HG03135 (cell line): ENCODE data around the gene CANT1.

Experiments used
- ATAC-seq: cut with Tn5 transposase; IDR thresholded peaks from one replicate; pipeline ENCODE4 v1.9.1; 2021; ENCODE audit warnings: mild to moderate bottlenecking, moderate library complexity; ENCODE audit not compliant: unreplicated experiment

Gene CANT1

GRCh38 chr17:78979780-78980623 is 29.6 kb downstream of the CANT1 start, which contains the start of gene LGALS3BP:
Gene LGALS3BP (minus strand): TSS chr17:78979923. CDS start chr17:78977191, 2,732 bp downstream.
- no peak for ATAC-seq

DNA sequence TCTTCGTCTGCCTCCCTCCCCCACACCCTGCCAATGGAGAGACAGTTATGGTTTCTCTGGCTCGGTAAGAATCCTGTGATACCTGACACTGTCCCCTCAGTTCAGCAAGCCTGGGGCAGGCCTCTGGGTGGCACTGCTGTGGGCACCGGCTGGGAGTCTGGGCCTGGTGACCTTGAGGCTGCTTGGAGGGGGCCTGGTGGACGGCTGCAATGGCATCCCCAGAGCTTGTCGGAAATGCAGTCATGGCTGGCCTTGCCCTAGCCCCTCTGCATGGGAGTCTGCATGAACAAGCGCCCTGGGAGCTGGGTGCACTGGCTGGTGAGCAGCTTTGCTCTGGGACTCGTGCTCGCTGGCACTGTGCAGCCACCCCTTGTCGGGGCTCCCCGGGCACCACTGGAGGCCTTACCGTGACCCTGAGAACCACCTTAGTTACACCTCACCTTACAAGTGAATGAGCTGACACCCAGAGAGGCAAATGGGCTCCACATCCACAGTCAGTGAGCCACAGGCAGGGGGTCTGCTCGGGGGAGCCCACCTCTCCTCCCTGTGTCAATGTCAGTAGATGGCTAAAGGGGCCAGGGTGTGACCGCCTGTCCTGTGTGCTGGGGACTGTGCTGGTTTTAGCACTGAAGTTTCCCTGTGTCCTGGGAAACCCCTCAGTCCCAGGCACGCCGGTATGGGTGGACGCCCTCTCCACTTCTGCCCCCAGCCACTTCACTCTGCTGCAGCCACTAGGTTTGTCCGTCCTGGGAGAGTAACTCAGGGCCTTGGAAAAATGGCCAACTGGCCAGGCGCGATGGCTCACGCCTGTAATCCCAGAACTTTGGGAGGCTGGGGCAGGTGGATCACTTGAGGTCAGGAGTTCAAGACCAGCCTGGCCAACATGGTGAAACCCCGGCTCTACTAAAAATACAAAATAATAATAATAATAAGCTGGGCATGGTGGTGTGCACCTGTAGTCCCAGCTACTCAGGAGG is 31.3 kb downstream of the CANT1 start:
- no peak for ATAC-seq

GRCh38 chr17:78977681-78977943 is 32.0 kb downstream of the CANT1 start:
- no peak for ATAC-seq

DNA sequence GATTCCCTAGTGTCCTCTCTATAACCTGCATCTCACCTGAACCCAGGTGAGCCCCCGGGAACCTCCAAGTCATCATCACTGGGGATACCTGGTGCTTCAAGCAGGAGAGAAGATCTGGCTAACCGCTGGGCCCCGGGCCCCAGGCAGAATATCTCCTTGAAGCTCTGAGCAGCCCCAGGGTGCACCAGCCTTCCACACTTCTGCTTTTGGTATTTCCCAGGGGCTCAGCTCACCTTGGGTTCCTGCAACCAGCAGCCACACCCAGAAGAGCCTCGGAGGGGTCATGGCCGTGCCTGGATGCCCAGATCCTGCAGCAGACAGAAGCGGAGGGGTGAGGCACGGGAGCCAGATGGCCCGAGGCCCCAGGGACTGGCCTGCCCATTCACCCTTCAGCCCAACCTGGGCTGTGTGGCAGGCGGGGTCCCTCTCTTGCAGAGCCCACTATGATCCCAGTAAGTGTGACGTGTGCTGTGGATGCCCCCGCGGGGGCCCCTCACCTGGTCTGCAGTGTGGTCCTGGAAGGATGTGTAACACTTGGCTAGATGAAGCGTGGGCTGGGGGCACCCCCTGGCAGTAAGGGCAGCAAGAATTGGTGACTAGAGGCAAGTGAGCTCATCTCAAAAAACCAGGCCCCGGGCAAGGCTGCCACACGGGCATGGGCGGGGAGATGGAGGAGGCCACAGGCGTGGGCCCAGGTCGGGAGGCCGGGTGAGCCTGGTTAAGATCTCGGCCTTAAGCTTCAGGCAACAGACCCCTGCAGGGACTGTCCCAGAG is 32.5 kb downstream of the CANT1 start:
- ATAC-seq, result no peak

GRCh38 chr17:78974635-78975591 is 34.7 kb downstream of the CANT1 start:
- ATAC-seq, result no peak

DNA sequence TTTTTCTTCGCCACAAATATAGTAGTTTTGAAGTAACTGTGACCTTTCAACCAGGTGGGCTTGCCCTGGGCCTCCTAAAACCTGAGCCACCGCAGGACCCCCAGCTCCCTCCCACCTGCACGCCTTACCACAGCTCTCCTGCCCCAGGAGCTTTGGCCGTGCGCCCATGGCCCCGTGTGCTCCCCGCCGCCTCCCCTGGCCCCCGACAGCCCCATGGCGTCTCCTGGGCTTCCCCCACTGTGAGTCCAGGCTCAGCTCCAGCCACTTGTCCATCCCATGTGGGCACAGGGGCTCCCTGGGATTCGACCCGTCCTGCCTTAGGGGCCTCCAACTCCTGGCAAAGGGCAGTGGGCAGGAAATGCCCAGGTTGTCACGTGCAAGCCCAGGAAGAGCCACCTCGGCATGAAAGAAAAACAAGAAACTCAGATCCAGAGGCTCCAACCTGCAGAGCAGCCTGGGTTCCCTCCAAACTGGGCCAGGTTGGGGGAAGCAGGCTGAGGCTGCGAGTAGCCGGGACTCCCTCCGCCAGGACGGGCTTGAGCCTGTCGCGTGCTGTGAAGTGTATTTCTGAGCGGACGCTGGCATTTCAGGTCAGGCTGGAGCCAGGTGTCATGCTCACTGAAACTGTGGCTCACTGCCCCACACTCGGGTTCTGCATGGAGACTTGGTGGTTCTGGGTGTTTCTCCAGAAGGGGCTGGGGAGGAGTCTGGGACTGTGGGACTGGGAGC is 35.6 kb downstream of the CANT1 start:
- no peak for ATAC-seq

GRCh38 chr17:78973196-78973595 is 36.4 kb downstream of the CANT1 start:
- ATAC-seq, result no peak

GRCh38 chr17:78972507-78973105 is 37.0 kb downstream of the CANT1 start:
- no peak for ATAC-seq

DNA sequence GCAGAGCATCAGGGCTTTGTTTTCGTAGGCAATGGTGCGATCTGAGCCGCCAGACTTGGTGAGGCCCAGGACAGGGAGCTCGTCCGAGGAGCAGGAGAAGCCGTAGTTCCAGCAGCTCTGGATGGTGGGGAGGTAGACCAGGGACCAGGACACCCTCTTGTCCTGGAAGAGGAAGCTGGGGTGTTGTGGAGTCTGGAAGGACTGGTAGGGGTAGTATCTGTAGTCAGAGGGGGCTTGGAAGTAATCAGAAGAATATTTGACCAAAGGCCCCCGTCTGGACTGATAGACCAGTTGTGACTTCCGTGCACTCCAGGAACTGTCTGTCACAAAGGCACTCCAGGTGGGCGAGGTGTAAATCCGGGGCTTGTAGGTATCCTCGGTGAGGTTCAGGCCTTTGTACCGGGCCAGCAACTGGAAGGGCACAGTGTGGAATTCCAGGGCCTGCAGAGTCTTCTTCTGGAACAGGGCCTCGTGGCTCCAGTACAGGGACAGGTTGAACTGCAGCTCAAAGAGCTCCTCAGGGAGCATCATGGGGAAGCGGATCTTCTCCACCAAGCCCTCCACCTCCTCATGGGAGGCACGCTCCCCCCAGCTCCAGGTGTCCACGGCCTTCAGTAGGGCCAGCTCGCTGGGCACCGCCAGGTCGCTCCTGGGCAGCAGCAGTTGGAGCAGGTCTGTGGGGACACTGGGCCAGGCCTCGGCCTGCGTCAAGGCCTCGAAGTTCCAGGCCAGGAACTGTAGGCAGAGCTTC is 37.6 kb downstream of the CANT1 start:
- no peak for ATAC-seq

DNA sequence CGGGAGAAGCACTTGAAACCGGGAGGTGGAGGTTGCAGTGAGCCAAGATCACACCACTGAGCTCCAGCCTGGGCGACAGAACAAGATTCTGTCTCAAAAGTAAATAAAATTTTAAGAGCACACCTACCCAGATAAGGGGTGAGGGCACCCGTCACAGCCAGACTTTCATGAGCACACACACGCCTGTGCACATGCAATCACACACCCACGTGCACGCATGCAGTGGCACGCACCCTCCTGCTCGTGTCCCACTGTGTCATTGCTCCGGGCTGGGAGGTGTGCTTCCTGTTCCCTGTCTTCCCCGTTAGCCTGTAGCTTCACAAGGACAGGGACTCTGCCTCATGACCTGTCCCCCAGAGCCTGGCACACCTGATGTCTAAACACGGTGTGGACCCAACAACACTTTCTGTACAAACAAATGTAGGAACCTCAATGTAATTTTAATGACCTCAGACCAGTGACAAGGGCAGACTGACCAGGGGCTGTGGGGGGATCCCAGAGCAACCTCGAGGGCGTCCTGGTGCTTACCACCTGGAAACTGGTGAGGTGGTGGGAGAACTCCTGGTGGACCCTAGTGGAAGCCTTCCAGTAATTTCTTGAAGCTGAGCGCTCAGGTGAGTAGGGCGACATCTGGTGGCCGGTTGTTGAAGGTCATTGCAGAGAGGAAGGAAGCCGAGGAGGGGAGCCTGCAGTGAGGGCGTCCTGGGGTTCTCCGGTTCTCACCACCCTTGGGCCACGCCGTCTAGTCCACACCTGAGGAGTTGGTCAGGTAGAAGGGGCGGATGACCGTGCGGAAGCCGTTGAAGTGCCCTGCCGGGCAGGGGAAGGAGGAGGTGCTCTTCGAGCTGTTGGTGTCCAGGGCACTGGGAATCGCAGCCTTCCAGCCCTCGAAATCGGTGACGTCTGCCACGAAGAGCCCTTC is 38.5 kb downstream of the CANT1 start:
- no peak for ATAC-seq

GRCh38 chr17:78969865-78970264 is 39.7 kb downstream of the CANT1 start:
- ATAC-seq, result no peak

GRCh38 chr17:78967782-78968362 is 41.7 kb downstream of the CANT1 start:
- no peak for ATAC-seq

DNA sequence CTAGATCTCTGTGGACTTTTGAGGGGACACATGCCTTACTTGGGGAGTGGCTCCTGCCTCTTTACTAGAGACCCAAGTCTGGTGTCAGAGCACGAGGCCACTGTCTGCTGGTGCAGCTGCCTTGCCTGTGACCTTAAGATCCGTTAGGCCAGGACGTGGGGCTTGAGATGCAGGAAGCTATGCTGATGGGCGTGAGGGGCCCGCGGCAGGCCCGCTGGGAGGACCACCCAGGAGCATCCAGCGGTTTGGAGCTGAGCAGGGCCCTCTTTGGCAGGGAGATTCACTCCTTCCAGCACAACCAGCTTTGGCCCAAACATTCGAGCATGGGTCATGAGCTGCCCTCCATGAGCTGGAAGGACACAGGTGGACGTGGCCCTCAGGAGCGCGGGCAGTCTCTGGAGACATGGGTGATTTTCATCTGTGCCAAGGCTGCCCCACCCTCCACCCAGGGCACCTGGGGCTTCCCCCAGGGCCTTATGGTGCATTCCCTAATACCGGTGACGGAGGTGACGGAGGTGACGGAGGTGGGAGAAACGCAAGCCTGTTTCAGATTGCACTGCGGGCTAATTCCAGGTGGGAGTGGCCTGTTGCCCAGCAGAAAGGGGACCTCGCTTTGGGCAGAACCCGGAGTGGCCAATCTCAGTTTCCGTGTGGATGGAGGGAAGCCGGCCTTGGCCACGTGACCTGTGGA is 42.5 kb downstream of the CANT1 start:
- no peak for ATAC-seq

DNA sequence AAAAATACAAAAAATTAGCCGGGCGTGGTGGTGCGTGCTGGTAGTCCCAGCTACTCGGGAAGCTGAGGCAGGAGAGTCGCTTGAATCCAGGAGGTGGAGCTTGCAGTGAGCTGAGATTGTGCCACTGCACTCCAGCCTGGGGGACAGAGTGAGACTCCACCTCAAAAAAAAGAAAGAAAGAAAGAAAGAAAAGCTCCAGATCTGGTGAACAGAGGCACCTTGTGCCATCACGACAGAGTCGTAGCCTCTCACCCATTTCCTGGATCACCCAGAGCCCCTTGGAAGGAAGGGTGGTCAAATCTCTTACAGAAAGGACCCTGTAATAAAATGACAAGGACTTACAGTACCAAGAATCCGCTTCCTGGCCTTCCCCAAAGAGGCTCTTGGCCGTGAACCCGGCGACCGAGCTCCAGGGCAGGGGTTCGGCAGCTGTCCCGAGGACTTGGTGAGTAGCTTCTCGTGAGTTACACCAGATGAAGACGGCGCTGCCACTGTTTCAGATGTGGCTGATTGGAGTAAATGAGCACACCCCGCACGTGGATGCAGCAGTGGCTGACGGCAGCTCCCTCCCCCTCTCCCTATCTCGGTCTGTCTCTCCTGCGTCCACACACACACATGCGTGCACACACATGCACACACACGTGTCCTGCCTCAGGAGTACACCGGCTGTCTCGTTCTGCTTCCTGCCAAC is 43.3 kb downstream of the CANT1 start:
- no peak for ATAC-seq

GRCh38 chr17:78965491-78965924 is 44.1 kb downstream of the CANT1 start:
- no peak for ATAC-seq

DNA sequence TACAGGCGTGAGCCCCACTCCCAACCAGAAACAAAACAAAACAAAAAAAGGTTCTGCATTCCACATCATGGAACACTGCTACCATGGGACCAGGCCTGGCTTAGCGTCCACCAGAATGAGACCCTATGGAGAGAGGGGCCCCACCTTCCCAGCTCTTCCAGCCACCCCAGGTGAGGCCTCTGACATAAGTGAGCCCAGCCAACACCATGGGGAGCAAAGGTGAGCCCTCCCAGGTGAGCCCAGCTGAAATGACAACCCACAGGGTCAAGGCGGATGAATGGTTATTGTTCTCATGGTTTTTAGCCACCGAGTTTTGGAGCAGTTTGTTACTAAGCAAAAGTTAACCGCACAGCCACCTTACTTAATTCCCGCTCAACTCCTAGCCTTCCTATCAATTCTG is 46.2 kb downstream of the CANT1 start:
- ATAC-seq, result no peak
